GM19328 (cell line): ENCODE data around the gene HLA-DQB2.
"Not testable (repeated sequence)": the region's sequence is repeated elsewhere in the genome, so short reads cannot be mapped to it uniquely, and the experiment has no call there.

Experiments used
- ATAC-seq: cut with Tn5 transposase; IDR thresholded peaks from one replicate; pipeline ENCODE4 v1.9.1; 2021; ENCODE audit warnings: mild to moderate bottlenecking, moderate library complexity; ENCODE audit not compliant: unreplicated experiment

The HLA-DQB2 gene

GRCh38 chr6:32763421-32763820, at the start of gene HLA-DQB2:
HLA-DQB2 (minus strand) TSS chr6:32763532; CDS start chr6:32763470, 62 bp downstream.
- ATAC-seq = no peak

- no peak for ATAC-seq
Observed at GRCh38 chr6:32809171-32809570, 45.8 kb upstream of the HLA-DQB2 start.

GRCh38 chr6:32807020-32807580, 43.8 kb upstream of the HLA-DQB2 start:
- no peak for ATAC-seq

- not testable (repeated sequence) for ATAC-seq
Observed at GRCh38 chr6:32805404-32805803, 42.1 kb upstream of the HLA-DQB2 start.

- ATAC-seq = no peak
Observed at GRCh38 chr6:32803416-32803815, 40.1 kb upstream of the HLA-DQB2 start.

- no peak for ATAC-seq
Observed at GRCh38 chr6:32799740-32800139, 36.4 kb upstream of the HLA-DQB2 start.

- no peak for ATAC-seq
Observed at GRCh38 chr6:32799168-32799567, 35.8 kb upstream of the HLA-DQB2 start.

GRCh38 chr6:32796848-32797776, 33.8 kb upstream of the HLA-DQB2 start:
- ATAC-seq = no peak

- no peak for ATAC-seq
Observed at GRCh38 chr6:32794510-32794909, 31.2 kb upstream of the HLA-DQB2 start.

- ATAC-seq = no peak
Observed at GRCh38 chr6:32792901-32793435, 29.6 kb upstream of the HLA-DQB2 start.

GRCh38 chr6:32790306-32790705, 27.0 kb upstream of the HLA-DQB2 start:
- ATAC-seq = no peak

GRCh38 chr6:32785781-32786533, 22.6 kb upstream of the HLA-DQB2 start:
- no peak for ATAC-seq

GRCh38 chr6:32782923-32783322, 19.6 kb upstream of the HLA-DQB2 start:
- not testable (repeated sequence) for ATAC-seq

GRCh38 chr6:32779036-32779435, 15.7 kb upstream of the HLA-DQB2 start:
- no peak for ATAC-seq

- ATAC-seq = no peak
Observed at GRCh38 chr6:32775071-32775470, 11.7 kb upstream of the HLA-DQB2 start.

- no peak for ATAC-seq
Observed at GRCh38 chr6:32774426-32774825, 11.1 kb upstream of the HLA-DQB2 start.

GRCh38 chr6:32772656-32773055, 9.3 kb upstream of the HLA-DQB2 start:
- no peak for ATAC-seq

GRCh38 chr6:32764048-32764447, 716 bp upstream of the HLA-DQB2 start:
- ATAC-seq = no peak

GRCh38 chr6:32761548-32761947, 1.8 kb downstream of the HLA-DQB2 start:
- ATAC-seq = no peak

GRCh38 chr6:32761072-32761471, 2.3 kb downstream of the HLA-DQB2 start:
- no peak for ATAC-seq

GRCh38 chr6:32759669-32760068, 3.7 kb downstream of the HLA-DQB2 start:
- ATAC-seq = no peak
